GM18867 (cell line): ENCODE results near the gene CCDC159.
"Not testable (repeated sequence)": the region's sequence is repeated elsewhere in the genome, so short reads cannot be mapped to it uniquely, and the experiment has no call there.

Experiments used
- ATAC-seq: cut with Tn5 transposase; IDR thresholded peaks from one replicate; pipeline ENCODE4 v1.9.1; 2021; ENCODE audit warnings: mild to moderate bottlenecking, moderate library complexity; ENCODE audit not compliant: unreplicated experiment

The CCDC159 gene

DNA sequence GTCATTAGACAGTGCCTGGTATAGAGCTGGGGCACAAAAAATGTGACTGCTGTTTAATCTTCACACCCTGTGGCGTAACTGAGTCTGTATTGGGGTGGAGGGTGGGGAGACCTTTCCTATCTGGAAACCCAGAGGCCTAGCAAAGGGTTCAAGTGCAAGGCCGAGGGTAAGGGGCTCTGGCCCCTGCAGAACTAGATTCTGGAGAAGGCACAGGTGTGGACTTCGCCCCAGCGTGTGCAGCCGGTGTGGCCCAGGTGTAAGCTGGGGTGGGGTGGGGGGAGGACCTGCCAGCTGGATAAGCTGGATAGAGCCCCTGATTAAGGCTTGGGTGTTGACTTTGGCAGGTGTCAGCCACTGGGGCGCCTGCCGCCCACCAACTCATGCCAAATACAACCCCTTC, 8.2 kb upstream of the CCDC159 start:
- ATAC-seq: no peak

DNA sequence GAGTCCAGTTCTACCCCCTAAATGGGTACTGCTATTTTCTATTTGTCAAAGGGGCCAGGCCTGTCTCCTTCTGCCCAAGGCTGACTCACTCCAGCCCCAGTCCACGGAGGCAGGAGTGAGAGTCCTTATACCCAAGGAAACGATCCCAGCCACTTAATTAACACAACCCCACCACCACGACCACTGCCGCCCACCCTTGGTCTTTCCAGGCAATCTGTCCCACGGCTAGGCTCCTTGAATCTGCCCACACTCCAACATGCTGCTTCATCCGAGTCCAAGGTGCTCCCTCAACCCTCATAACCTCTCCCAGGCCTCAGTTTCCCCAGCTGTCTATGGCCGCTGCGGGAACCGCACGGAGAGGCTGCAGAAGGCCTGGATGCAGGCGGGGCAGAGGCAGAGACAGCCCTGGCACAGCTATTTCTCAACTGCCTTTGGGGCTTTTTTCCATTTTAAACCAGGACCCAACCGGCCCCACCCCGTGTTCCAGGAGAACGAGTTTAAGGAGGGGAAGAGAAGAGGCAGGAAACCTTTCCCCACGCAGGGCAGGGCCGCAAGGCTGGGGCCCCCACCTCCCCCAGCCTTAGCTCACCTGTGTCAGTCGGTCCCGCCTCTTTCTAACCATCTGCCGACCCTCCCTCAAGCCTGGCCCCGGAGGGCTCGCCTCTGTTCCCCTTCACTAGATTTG, 7.6 kb upstream of the CCDC159 start:
- peak; percentile 11 for ATAC-seq

DNA sequence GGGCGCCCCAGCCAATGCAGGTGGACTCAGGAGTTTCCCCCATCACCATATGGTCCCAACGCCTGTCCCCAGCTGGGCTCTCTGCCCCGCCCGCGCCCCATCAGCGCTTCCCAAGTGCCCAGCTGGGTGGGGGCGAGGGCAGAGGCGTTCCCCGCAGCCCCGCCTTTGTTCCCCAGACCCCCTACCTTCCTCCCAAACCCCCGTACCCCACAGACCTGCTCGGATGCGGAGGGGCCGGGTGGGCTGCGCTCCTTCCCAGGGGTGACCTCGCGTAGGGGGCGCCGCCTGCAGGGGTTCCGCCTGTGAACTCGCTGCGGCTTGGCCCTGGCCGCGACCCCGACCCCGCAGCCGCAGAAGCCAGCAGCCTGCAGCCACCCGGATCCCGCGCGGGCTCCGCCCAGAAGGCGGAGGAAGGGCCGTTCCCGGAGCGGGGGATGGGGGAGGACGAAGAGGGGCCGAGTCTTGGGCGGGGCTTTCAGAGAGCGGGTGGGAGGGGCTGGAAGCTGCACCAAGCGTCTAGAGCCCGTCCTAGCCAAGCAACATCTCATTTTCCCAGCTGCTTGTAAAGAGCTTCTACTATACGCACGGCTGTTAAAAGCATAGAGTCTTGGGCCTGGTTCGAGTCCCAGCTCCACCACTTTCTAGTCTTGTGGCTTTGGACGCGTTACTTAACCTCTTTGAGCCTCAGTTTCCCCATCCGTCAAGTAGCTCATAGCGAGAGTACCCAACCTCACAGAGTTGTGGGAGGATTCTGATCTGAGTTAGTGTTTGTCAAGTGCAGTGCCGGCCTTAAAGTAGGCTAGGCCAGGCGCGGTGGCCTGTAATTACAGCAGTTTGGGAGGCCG, 6.8 kb upstream of the CCDC159 start, which contains the start of gene RAB3D:
Gene RAB3D (minus strand): TSS at position 404 of the 845 bp plus-strand sequence. CDS start 2,258 bp downstream, outside the sequence.
- ATAC-seq: peak; percentile 74

DNA sequence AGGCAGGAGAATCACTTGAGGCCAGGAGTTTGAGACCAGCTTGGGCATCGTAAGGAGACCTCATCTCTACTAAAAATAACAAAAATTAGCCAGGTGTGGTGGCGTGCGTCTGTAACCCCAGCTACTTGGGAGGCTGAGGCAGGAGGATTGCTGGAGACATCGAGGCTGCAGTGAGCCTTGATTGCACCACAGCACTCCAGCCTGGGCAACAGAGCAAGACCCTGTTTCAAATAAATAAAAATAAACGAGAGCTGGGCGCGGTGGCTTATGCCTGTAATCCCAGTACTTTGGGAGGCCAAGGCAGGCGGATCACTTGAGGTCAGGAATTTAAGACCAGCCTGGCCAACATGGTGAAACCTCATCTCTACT, 6.2 kb upstream of the CCDC159 start:
- not testable (repeated sequence) for ATAC-seq

DNA sequence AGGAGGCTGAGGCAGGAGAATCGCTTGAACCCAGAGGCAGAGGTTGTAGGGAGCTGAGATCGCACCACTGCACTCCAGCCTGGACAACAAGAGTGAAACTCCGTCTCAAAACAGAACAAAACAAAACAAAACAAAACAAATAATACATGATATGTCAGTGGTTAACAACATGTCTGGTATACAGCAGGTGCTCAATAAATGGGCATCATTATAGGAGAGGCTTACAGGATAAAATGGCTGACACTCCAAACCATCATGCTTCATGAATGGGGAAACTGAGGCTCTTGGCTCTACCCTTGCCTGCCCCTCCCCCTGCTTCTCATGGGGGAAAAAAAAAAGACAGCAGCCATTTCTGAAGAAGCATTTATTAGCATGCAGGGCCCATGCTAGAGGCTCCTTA, 3.9 kb upstream of the CCDC159 start:
- ATAC-seq: no peak

DNA sequence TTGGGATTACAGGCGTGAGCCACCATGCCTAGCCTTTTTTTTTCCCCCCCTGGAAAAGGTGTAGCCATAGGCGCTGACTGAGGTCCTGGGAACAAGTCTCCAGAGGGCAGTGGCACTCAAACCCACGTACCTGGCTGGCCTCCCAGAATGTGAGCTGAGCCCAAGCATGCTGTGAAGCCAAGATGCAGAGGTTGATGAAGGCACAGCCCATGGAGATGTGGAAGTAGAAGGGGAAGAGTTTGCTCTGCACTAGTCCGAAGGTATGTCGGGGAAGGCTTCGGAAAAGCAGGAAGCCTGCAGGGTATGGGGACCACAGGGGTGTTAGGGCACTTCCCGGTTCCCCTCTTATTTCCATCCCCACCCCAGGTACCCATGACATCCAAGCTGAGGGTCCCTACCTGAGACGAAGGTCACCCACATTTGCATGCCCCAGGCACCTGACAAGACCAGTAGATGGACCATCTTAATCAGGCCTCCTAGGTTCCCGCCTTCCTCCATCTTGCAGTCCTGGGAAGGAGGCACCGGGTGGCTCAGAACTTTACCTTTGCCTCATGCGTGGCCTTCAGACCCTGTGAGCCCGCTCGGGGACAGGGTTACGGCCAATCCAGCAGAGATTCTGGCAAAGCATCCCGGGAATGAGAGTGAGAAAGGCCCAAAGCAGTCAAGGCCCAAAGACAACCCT, 1.1 kb upstream of the CCDC159 start:
- no peak for ATAC-seq

DNA sequence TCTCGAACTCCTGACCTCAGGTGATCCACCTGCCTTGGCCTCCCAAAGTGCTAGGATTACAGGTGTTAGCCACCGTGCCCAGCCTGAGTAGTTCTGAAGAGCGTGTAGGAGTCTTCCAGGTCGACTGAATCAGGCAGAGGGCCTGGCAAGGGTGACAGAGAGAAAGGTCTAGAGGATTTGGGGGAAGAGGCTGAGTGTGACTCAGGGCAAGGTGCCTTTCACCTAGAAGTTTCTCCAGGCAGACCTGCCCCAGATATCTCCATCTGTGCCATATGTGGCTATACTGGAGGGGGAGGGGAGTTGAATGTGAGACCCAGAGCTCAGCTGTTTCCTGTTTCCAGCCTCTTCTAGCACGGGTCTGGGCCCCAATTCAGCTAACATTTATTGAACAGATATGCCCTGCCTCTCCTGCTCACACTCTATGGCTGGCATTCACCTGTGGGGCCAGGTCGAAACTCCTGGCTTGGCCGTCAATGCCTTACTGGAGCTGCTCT, 1.3 kb downstream of the CCDC159 start:
- no peak for ATAC-seq

DNA sequence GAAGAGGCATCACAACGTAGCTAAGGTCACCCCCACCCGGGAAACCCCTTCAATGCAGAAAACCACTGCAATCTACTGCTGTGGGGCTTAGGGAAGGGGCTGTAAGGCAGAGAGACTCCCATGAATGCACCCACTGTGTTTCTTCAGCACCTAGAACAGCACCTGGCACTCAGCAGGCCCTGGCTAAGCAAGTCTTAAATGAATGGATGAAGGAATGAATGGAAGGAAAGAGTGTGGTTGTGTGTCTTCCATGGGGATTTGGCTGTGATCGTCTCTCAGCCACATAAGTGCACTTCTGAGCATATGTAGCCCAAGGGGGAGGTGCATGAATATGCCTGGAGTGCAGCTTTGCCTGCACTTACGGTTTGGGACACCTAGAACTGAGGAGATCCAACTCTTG, 2.9 kb downstream of the CCDC159 start:
- no peak for ATAC-seq

DNA sequence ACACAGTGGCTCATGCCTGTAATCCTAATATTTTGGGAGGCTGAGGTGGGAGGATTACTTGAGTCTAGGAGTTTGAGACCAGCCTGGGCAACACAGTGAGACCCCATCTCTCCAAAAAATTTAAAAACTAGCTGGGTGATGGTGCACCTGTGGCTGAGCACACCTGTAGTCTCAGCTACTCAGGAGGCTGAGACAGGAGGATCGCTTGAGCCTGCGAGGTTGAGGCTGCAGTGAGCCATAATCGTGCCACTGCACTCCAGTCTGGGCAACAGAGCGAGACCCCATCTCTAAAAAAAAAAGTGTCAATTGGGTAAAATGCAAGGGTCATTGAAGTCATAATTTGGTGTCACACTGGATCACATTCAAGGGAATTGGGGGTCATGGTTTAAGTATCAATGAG, 7.8 kb downstream of the CCDC159 start:
- ATAC-seq: not testable (repeated sequence)

DNA sequence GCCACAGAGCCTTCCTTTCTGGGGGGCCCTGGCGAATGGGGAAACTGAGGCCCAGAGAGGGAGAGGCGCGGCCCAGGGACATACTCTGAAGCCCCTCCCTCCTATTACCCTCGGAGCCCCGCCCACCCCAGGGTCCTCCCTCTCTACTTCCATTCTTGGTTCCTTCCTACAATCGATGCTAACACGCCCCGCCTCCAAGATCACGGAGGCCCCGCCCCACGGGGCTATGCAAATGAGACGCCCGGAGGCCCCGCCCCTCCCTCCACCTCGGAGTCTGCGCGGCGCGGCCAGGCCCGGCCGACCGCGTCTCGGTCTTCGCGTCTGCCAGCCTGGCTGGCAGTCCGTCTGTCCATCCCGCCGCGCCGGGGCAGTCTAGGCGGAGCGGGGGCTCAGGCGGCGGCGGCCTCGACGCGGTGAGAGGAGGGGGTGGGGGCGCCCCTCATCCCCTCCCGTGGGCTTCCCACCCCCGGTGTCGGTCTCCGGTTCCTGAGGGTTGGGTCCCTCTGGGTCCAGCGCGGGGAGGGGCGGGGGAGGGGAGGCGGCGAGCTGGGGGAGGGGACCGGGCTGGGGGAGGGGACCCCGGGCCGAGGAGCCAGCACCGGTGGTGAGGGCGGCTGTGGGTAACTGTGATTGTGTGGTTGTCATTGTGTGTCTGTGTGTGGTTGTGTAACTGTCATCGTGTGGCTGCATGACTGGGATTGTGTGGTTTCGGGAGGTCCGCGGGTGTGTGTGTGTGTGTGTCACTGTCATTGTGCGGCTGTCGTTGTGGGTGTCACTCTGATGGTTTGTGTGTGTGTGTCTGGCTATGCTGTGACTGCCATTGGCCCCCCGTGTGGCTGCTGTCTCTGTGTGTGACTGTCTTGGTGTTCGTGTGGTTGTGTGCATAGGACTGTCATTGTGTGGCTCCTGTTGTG, 9.1 kb downstream of the CCDC159 start, which contains the start of gene PLPPR2:
Gene PLPPR2 (plus strand): TSS at position 273 of the 914 bp plus-strand sequence. CDS start 2,242 bp downstream, outside the sequence.
- peak; percentile 56 for ATAC-seq

DNA sequence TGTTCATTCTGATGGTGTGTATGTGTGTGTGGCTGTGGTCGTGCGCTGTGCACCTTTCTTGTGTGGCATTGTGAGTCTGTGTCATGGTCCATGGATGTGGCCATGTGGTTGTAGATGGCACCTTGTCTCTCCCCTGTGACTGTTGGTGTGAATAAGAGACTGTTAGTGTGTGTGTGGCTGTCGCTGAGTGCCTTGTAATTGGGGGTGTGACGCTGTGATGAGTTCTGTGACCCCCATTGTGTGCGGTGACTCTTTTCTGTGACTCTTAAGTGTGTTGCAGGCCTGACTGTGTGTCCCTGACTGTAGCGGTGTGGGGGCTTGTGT, 9.7 kb downstream of the CCDC159 start:
- ATAC-seq: no peak

DNA sequence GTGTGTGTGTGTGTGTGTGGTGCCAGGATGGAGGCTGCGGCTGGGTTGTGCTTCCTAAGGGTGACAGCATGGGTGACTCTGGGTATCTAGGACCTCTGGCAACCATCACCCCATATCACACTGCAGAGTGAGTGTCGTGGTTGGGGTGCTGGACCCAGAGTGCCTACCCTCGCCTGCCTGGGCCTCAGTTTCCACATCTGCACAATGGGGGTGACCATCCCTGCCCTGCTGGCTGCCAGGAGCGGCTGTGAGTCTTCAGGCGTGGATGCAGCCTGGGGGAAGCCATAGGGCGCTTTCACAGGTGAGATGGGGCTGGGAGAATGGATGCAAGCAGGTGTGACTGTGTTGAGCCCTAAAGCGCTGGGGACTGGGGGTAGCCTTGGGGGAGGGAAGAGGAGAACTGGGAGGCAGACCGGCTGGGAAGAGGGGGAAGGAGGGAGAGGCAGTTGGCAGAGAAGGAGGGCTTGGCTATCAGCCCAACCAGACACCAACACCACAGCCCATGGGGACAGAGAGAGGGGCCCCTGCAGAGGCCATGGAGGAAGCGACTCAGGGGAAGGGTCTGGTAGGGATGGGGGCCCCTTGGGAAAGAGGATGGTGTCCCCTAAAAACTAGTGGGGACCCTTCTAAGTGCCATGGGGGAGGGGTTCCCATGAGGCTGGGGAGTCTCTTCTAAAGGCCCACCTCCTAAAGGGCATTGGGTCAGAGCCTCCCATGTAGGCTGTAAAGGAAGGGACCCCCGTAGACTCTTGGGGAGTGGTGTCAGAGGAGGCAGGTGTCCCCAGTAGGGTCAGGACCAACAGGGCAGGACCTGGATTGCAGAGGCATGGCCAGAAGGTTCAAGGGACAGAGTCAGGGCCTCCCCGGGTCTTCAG, 10.6 kb downstream of the CCDC159 start:
- no peak for ATAC-seq

DNA sequence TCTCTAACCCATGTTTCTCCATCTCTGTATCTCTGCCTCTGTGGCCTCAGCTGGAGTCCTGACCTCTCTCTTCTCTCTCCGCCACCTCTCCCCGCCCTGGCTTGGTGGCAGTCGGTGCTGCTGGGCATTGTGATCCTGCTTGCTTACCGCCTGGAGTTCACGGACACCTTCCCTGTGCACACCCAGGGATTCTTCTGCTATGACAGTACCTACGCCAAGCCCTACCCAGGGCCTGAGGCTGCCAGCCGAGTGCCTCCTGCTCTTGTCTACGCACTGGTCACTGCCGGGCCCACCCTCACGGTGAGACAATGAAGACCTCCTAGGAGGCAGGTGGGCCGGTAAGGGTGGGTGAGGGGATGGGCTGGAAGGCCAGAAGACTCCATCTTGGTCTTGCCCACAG, 13.1 kb downstream of the CCDC159 start:
- ATAC-seq: no peak

DNA sequence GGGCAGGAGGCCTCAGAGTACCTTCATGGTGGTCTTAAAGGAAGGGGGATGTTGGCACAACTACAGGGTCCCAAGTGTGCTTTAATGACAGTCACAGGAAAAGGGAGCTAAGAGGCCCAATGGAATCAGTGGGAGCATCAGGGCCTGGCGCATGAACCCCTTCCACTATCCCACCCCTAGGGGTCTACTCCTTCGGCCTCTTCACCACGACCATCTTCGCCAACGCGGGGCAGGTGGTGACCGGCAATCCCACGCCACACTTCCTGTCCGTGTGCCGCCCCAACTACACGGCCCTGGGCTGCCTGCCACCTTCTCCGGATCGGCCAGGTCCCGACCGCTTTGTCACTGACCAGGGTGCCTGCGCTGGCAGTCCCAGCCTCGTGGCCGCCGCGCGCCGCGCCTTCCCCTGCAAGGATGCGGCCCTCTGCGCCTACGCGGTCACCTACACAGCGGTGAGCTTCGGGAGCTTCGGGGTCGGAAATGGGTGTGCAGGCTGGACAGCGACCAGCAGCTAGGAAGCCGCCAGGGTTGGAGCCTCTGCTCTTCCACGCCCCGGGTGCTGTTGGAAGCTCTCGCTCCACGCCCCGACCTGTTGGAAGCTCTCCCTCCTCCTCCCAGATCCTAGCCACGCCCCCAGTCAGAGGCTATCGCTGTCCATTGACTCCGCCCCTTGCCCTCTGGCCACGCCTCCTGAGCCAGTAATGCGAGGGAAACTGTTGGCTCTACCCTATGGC, 14.9 kb downstream of the CCDC159 start:
- ATAC-seq: no peak

DNA sequence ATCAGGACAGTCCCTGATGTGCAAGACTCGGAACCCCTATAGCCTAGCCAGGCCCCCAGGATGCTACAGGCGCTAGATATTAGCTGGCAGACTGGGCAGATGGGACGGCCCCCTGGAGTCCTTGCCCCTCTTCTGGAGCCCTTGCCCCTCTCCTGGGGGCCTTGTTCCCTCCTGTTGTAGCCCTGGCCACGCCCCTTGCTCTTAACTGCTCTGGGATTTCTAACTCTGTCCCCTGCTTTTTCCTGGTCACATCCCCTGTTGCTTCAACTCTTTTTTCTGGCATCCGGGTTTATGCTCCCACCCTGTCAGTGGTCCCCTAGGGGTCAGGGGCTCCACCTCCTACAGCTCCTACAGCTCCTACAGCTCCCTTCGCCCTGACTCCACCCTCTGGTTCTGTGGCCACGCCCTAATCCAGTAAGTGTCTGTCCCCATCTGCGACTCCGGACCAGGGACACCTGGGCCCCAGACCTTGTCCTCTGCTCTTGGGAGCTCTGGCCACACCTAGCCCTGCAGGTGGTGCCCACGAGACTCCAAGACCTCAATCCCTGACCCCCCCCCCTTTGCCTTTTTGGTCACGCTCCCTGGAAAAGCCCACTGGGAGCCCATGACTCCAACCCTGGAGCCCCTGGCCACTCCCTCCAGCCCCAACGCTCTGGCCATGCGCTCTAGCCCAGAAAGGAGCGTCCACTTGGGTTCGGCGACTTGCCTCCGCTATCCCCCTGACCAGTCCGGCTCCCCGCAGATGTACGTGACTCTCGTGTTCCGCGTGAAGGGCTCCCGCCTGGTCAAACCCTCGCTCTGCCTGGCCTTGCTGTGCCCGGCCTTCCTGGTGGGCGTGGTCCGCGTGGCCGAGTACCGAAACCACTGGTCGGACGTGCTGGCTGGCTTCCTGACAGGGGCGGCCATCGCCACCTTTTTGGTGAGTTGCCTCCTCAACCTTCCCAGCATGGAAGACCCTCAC, 15.7 kb downstream of the CCDC159 start:
- no peak for ATAC-seq

DNA sequence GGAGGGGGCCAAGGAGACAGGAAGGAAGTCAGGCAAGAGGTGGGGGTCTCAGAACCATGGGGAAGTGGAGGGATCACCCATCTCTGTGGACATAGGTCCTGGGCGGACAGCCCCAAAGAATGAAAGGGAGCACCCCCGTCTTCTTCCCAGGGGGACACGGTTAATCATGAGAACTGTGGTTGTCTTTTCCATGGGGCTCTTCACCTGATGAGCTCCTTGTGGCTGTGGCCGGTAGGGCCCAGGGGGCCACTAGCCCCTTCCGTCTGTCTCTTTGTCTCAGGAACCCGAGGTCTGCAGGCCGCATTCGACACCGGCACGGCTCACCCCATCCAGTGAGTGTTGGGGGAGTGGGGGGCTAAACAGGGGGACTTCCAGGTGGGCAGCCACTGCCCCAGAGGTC, 17.6 kb downstream of the CCDC159 start:
- no peak for ATAC-seq

DNA sequence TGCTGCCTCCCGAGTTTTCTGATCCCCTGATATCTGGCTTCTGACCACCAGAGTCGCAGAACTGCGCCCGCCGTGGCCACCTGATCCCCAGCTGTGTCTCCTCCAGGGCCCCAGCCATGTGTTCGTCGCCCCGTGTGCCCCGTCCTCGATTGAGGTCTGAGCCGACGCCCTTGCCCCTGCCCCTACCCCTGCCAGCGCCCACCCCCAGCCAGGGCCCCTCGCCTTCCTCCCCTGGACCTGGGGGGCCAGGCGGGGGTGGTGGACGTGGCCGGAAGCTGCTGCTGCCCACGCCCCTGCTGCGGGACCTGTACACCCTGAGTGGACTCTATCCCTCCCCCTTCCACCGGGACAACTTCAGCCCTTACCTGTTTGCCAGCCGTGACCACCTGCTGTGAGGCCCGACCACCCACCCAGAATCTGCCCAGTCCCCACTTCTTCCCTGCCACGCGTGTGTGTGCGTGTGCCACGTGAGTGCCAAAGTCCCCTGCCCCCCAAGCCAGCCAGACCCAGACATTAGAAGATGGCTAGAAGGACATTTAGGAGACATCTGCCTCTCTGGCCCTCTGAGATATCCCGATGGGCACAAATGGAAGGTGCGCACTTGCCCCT, 18.1 kb downstream of the CCDC159 start:
- ATAC-seq: no peak
